HG03342 (cell line): ENCODE results near the gene SMS.

Experiments
- ATAC-seq: cut with Tn5 transposase; IDR thresholded peaks from one replicate; pipeline ENCODE4 v1.9.1; 2021; ENCODE audit warnings: mild to moderate bottlenecking, moderate library complexity; ENCODE audit not compliant: unreplicated experiment

Gene SMS

DNA sequence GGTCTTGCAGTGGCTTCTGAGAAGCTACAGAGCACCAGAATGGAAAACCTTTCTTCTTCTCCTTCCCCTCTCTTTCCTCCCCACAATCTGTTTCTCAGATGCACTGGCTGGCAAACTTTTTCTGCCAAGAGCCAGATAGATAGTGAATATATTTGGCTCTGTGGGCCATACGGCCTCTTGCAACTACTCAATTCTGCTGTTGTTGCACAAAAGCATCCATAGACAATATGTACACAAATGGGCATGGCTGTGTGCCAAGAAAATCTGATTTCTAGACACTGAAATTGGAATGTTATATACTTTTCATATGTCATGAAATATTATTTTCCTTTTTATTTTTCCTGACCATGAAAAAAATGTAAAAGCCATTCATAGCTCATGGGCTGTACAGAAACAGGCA lies 94.7 kb downstream of the SMS start:
- no peak for ATAC-seq

DNA sequence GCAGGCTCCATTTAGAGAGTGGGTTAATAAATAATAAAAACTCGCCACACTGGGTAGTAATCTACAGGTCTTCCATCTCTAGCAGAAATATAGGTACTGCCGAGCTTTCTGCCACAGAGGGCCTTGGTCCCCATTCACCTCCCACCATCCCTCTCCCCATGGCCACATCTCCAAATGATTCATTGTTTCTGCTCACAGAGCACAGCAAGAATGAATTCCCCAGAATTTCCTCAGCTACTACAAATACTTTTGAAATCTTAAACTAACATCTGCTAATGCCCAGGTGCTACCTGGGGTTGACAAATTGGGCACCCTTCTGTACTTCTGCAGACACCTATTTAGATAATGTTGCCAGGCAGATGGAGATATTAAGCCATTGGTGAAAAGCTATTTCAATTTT lies 96.7 kb downstream of the SMS start:
- no peak for ATAC-seq

DNA sequence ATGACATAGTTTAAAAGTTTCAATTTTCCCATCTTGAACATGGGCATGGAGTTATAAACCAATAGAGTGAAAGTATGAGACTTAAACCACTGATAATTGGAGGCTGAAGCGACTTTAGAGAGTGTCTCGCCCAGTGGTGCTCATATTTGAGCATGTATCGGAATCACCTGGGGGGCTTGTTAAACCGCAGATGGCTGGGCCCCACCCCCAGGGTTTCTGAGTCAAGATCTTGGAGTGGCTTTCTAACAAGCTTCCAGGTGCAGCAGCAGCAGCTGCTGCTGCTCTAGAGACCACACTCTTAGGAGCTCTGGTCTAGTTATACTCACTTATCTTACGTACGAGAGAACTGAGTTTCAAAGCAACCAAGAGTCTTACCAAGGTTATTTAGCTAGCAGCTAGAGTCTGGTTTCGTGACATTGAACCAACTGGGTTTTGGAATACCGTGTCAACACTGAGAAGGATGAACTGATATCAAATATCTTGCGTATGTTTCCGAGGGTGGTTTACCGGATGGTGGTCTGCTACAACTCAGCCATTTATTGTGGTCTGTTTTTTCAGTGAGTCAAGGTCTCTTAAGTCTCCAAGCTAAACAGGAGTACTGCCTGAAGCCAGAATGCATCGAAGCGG lies 97.5 kb downstream of the SMS start:
- ATAC-seq: no peak

DNA sequence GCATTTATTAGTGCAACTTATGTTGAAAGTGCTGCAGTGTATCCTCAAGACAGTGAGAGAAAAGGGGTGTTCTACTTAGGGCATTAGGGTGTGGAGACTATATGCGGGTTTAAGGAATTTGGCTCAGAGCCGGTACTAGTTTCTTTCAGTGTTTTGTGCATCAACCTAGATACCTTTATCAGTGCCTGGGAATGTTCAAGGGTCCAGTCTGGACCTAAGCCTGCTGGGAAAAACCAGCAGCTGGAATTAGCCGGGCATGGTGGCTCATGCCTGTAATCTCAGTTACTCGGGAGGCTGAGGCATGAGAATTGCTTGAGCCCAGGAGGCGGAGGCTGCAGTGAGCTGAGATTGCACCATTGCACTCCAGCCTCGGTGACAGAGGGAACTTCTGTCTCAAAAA lies 99.0 kb downstream of the SMS start:
- no peak for ATAC-seq

DNA sequence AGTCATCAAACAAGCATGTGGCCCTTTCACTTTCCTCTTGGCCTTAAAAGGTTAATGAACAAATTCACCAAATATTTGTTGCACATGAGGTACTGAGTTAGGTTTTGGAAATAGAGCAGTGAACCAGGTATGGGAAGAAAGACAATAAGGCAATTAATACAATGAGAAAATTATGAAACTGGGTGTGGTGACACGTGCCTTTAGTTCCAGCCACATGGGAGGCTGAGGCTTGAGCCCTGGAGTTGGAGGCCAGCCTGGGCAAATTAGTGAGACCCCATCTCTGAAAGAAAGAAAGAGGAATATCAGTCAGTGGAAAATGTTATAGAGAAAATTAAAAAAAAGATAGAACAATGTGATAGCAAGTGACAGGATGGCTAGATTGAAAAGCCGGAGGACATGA lies 99.7 kb downstream of the SMS start:
- no peak for ATAC-seq

DNA sequence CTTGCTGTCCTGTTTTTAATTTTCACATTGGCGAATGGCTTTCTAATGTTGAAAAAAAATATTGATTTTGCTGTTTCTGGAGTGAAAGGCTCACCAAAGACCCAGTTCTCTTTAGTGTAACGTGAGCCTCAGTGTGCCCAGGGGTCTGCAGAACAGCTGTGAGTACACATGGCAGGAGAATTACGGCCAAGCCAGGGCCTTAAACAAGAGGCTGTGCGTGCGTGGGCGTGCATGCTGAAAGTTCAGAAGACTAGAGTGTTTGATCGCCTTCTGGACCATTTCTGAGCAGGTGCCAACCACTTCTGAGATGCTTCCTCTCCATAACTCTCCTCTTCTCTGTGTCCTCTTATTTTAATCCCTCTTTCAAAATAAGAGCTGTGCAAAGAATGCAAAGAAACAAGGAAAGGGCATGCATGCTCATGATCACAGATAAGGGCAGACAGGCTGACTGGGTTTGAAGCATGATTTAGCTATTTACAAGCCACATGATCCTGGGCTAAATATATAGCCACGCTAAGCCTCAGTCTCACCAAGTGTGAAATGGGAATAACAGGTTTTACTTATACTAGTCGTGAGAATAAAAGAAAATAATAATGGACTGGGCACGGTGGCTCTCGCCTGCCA lies 101.5 kb downstream of the SMS start:
- no peak for ATAC-seq

DNA sequence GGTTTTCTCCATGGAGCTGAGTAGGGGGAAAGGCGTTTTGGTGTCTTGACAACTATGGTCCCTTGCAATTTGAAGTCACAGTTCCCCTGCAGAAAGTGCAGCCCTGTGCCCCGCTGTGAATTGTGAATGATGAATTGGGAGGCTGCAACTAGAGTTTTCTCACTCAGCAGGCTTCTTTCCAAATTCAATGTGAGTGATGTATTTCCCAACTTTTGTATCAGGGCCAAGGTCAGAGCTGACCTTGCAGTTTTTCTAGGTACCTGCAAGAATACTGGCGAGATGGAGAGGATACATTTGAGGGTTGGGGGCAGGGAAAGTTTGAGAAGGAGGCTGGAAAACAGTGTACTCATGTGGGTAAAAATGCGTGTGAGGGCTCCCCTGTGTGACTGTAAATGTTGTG lies 103.4 kb downstream of the SMS start:
- ATAC-seq: no peak
